ENCODE results near the gene MYH16.

DNA sequence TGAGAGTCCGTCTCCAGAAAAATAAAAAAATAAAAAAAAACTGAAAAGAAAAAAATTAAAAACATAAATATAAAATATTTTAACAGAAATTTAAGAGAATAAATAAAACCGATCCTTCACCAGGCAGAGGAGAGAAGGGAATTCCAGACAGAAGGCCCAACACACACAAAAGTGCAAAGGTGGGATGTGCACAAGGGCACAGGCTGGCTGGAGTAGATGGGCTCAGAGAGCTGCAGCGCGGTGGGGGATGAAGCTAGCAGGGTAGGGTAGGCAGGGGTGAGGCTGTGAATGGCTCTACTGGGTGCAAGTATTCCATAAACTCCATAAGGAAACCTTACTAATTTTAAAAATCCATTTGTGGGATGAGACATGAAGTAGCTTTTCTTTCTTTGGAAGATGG, 37.4 kb downstream of the MYH16 start:
- TF ChIP-seq JUND (IDR thresholded peaks at IDR 0.05) (no peak), CTCF (IDR thresholded peaks at IDR 0.05 in 2 of 3, conservative IDR thresholded peaks at IDR 0.05 in 1 of 3; ENCODE audit: borderline replicate concordance in 1 of 3, insufficient read depth in 1 of 3, low read depth in 2 of 3, low read length in 2 of 3) (no peak), EZH2phosphoT487 (IDR thresholded peaks at IDR 0.05; ENCODE audit: borderline replicate concordance) (no peak), SP1 (IDR thresholded peaks at IDR 0.05; ENCODE audit: low read depth) (no peak), EZH2 (IDR thresholded peaks at IDR 0.05) (no peak), SRF (IDR thresholded peaks at IDR 0.05; ENCODE audit: low read depth) (no peak), EGR1 (IDR thresholded peaks at IDR 0.05; ENCODE audit: low read depth) (no peak), POLR2A (IDR thresholded peaks at IDR 0.05; ENCODE audit: borderline replicate concordance, extremely low read depth, insufficient read depth, insufficient read length) (no peak)
- TF ChIP-seq, protein P1, sequence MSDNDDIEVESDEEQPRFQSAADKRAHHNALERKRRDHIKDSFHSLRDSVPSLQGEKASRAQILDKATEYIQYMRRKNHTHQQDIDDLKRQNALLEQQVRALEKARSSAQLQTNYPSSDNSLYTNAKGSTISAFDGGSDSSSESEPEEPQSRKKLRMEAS (IDR thresholded peaks at IDR 0.05) = no peak
- TF ChIP-seq, protein P2, sequence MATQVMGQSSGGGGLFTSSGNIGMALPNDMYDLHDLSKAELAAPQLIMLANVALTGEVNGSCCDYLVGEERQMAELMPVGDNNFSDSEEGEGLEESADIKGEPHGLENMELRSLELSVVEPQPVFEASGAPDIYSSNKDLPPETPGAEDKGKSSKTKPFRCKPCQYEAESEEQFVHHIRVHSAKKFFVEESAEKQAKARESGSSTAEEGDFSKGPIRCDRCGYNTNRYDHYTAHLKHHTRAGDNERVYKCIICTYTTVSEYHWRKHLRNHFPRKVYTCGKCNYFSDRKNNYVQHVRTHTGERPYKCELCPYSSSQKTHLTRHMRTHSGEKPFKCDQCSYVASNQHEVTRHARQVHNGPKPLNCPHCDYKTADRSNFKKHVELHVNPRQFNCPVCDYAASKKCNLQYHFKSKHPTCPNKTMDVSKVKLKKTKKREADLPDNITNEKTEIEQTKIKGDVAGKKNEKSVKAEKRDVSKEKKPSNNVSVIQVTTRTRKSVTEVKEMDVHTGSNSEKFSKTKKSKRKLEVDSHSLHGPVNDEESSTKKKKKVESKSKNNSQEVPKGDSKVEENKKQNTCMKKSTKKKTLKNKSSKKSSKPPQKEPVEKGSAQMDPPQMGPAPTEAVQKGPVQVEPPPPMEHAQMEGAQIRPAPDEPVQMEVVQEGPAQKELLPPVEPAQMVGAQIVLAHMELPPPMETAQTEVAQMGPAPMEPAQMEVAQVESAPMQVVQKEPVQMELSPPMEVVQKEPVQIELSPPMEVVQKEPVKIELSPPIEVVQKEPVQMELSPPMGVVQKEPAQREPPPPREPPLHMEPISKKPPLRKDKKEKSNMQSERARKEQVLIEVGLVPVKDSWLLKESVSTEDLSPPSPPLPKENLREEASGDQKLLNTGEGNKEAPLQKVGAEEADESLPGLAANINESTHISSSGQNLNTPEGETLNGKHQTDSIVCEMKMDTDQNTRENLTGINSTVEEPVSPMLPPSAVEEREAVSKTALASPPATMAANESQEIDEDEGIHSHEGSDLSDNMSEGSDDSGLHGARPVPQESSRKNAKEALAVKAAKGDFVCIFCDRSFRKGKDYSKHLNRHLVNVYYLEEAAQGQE (IDR thresholded peaks at IDR 0.05; ENCODE audit: low read depth) = no peak

Data from HCT116 (cell line).